DND-41 (cell line): ENCODE measurements around the gene WFIKKN1.

Experiments
- ATAC-seq: fragments of 200-7000 bp; cut with Tn5 transposase; 3 replicates; pipeline ENCODE4 v1.9.1; 2021; ENCODE audit warnings: low read depth; ENCODE audit not compliant: insufficient read depth
- DNase-seq: peaks from one replicate; pipeline ENCODE4 v3.0.0-alpha.2; 2020
- H2AFZ ChIP-seq: 2 replicates; pipeline ENCODE4 v1.6.0; 2012; ENCODE audit warnings: low read depth, low read length
- H3K27ac ChIP-seq: 2 replicates; pipeline ENCODE4 v1.5.1; 2012; ENCODE audit warnings: low read length, inconsistent platforms
- H3K27me3 ChIP-seq: fragments of 200-600 bp; sonication (generic); 2 replicates; pipeline ENCODE4 v1.6.0; 2012; ENCODE audit warnings: low read length, mild to moderate bottlenecking, inconsistent platforms; ENCODE audit not compliant: insufficient read depth, poor library complexity
- H3K36me3 ChIP-seq: 2 replicates; pipeline ENCODE4 v1.5.1; 2012; ENCODE audit warnings: low read length, inconsistent platforms; ENCODE audit not compliant: insufficient read depth
- H3K4me1 ChIP-seq: 2 replicates; pipeline ENCODE4 v1.5.1; 2012; ENCODE audit warnings: mild to moderate bottlenecking, low read length; ENCODE audit not compliant: insufficient read depth
- H3K4me2 ChIP-seq: 2 replicates; pipeline ENCODE4 v1.6.0; 2012; ENCODE audit warnings: mild to moderate bottlenecking, moderate library complexity, low read length, inconsistent platforms; ENCODE audit not compliant: insufficient read depth
- H3K4me3 ChIP-seq, 2 experiments: fragments of 200-600 bp in 1 of 2; shearing (Covaris generic) in 1 of 2; 2 replicates each; pipeline ENCODE4 v1.5.1; 2012 to 2016; ENCODE audit warnings: inconsistent platforms in 2 of 2, low read length in 2 of 2, mild to moderate bottlenecking in 2 of 2, low read depth in 1 of 2, moderate library complexity in 1 of 2
- H3K79me2 ChIP-seq: 2 replicates; pipeline ENCODE4 v1.6.0; 2012; ENCODE audit warnings: low read length, inconsistent platforms; ENCODE audit not compliant: insufficient read depth
- H3K9ac ChIP-seq: 2 replicates; pipeline ENCODE4 v1.6.0; 2012; ENCODE audit warnings: low read depth, mild to moderate bottlenecking, inconsistent platforms, low read length, moderate library complexity
- H3K9me3 ChIP-seq: 2 replicates; pipeline ENCODE4 v1.5.1; 2012; ENCODE audit warnings: low read length, moderate library complexity, mild to moderate bottlenecking, inconsistent platforms; ENCODE audit not compliant: insufficient read depth, severe bottlenecking
- H4K20me1 ChIP-seq: 2 replicates; pipeline ENCODE4 v1.6.0; 2012; ENCODE audit warnings: low read length; ENCODE audit not compliant: insufficient read depth
- EZH2 ChIP-seq: IDR thresholded peaks from 3 replicates; pipeline ENCODE4 v1.6.1; 2012; ENCODE audit warnings: borderline replicate concordance, low read depth, mild to moderate bottlenecking, moderate library complexity, low read length, inconsistent platforms; ENCODE audit not compliant: severe bottlenecking
- TF ChIP-seq, protein P1 (sequence below): IDR thresholded peaks from 2 replicates; pipeline ENCODE4 v1.5.1; 2012; ENCODE audit warnings: borderline replicate concordance, low read length, moderate library complexity, mild to moderate bottlenecking; ENCODE audit not compliant: poor library complexity, severe bottlenecking; ENCODE audit errors: extremely low read depth

The WFIKKN1 gene

DNA sequence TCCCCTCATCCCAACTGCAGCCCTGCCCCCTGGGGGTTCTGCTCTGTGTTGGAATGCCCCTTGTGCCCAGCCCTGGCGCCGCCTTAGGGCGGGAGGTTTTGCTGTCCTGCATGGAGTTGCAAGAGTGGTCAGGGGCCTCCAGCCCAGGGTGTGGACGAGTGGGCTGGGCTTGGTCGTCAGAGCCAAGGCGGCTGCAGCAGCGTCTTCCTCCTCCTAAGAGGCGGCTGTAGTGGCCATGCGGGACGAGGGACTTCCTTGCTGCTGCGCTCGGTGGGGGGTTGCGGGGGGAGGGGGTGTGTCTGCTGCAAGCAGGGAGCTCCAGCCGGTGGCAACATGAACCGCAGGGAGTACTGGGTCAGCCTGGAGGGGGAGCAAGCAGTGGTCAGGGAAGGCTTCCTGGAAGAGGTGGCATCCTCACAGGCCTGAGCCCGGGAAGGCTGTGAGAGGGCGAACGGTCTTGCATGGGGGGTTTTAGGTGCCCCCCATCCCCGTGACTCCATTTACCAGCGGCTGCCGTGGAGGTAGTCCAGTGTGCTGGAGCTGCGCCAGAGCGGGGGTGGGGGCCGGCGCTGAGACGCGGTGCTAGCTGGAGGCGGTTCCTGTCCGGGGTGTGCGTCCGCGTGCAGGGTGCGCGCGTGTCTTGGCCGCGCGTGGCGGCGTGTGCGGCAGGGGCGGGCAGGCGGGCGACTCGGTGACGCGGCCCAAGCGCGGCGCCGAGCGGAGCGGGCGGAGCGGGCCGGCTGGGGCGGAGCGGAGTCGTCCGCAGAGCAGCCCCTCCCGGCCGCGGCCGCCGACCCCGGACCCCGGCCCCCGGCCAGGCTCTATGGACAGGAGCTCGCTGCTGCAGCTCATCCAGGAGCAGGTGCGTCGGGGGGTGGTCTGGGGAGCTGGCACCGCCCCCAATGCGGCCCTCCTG is 44.4 kb downstream of the WFIKKN1 start, which contains the start of gene RHBDL1:
Gene RHBDL1 (plus strand): TSS at position 704 of the 916 bp plus-strand sequence. CDS start 120 bp downstream, at position 824.
- H3K27me3 ChIP-seq, result no peaks in the 10 kb centered on the region
- no peak within 1 kb of the TSS for H3K27ac ChIP-seq
- peaks cover 53% of the 10 kb centered on the region for H4K20me1 ChIP-seq
- H3K4me3 ChIP-seq, result no peak within 1 kb of the TSS
- no peak within 1 kb of the TSS for H3K9ac ChIP-seq
- peaks cover 16% of the 10 kb centered on the region for H3K4me1 ChIP-seq
- no peak within 1 kb of the TSS for H3K4me2 ChIP-seq
- TF ChIP-seq, protein P1, sequence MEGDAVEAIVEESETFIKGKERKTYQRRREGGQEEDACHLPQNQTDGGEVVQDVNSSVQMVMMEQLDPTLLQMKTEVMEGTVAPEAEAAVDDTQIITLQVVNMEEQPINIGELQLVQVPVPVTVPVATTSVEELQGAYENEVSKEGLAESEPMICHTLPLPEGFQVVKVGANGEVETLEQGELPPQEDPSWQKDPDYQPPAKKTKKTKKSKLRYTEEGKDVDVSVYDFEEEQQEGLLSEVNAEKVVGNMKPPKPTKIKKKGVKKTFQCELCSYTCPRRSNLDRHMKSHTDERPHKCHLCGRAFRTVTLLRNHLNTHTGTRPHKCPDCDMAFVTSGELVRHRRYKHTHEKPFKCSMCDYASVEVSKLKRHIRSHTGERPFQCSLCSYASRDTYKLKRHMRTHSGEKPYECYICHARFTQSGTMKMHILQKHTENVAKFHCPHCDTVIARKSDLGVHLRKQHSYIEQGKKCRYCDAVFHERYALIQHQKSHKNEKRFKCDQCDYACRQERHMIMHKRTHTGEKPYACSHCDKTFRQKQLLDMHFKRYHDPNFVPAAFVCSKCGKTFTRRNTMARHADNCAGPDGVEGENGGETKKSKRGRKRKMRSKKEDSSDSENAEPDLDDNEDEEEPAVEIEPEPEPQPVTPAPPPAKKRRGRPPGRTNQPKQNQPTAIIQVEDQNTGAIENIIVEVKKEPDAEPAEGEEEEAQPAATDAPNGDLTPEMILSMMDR, result no peak
- no peak for TF ChIP-seq EZH2
- DNase-seq, result no peak
- H3K79me2 ChIP-seq, result 0 out of 2 replicates have a peak, but pooled peaks cover 8% of the 10 kb centered on the region
- H3K36me3 ChIP-seq, result peaks cover 38% of the 10 kb centered on the region
- no peak for ATAC-seq
- no peak within 1 kb of the TSS for H2AFZ ChIP-seq
- H3K9me3 ChIP-seq, result no peaks in the 10 kb centered on the region

- no peak overlapping the region for H3K4me2 ChIP-seq
- peaks cover 54% of the 10 kb centered on the region for H4K20me1 ChIP-seq
- no peak overlapping the region for H3K9ac ChIP-seq
Observed at GRCh38 chr16:675884-676564, 45.2 kb downstream of the WFIKKN1 start.

DNA sequence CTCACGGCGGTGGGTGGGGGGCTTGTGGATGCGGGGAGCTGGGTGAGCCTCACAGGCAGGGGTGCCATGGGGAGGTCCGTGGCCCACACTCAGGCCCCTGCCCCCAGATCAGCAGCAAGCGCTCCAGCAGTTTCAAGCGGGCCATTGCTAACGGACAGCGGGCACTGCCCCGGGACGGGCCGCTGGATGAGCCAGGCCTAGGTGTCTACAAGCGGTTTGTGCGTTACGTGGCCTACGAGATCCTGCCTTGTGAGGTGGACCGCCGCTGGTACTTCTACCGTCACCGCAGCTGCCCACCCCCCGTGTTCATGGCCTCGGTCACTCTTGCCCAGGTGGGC is 45.7 kb downstream of the WFIKKN1 start:
- Histone ChIP-seq H3K4me3 (no peak overlapping the region), H3K36me3 (peaks cover 32% of the 10 kb centered on the region), H4K20me1 (peaks cover 54% of the 10 kb centered on the region), H2AFZ (no peak overlapping the region), H3K9ac (no peak overlapping the region), H3K79me2 (peaks cover 12% of the 10 kb centered on the region), H3K4me1 (peaks cover 22% of the 10 kb centered on the region), H3K27me3 (no peaks in the 10 kb centered on the region), H3K27ac (no peak overlapping the region), H3K9me3 (no peaks in the 10 kb centered on the region), H3K4me2 (no peak overlapping the region)
- ATAC-seq (no peak), DNase-seq (no peak)
- no peak for TF ChIP-seq EZH2
- TF ChIP-seq, protein P1, result no peak

More at GRCh38 chr16:675884-676564, 45.2 kb downstream of the WFIKKN1 start:
- Histone ChIP-seq H2AFZ (no peak overlapping the region), H3K9me3 (no peaks in the 10 kb centered on the region), H3K27me3 (no peaks in the 10 kb centered on the region), H3K27ac (no peak overlapping the region), H3K36me3 (peaks cover 32% of the 10 kb centered on the region), H3K4me1 (peaks cover 17% of the 10 kb centered on the region), H3K4me3 (no peak overlapping the region), H3K79me2 (peaks cover 7% of the 10 kb centered on the region)
- TF ChIP-seq, protein P1, result no peak
- TF ChIP-seq EZH2, result no peak
- DNase-seq (no peak), ATAC-seq (no peak)
